HCT116 (cell line): ENCODE results near the gene TNF. TPM values are rescaled to one million over a fixed set of nuclear protein-coding genes. Genes with fewer than 3 reads are reported as not detected.

Experiments
- ATAC-seq: fragments of 200-7000 bp; cut with Tn5 transposase; 2 replicates; pipeline ENCODE4 v1.9.1; 2020; ENCODE audit warnings: mild to moderate bottlenecking, moderate library complexity
- BruUV-seq: library from RNA; stranded (reverse); fragments of 400-500 nt; replicated peaks from 2 replicates; lab custom pipeline; 2021; lab: Mats Ljungman, UMichigan
- CTCF ChIA-PET: fragments of 300-600 bp; sonication (Branson Sonifier 250); formaldehyde crosslinking; loops from one replicate; lab custom pipeline; 2021; ENCODE audit warnings: antibody characterized with exemption; lab: Charles Lee
- POLR2A ChIA-PET: fragments of 300-600, 350-600 bp; sonication (Branson Sonifier 250); formaldehyde crosslinking; loops from one replicate; lab custom pipeline; 2021; ENCODE audit warnings: antibody characterized with exemption; lab: Charles Lee
- RAD21 ChIA-PET, 2 experiments: fragments of 300-600 bp; sonication (Branson Sonifier 250); formaldehyde crosslinking; loops; one replicate each; lab custom pipeline; 2023; ENCODE audit warnings: low total read pairs in 2 of 2; ENCODE audit not compliant: uncharacterized antibody in 2 of 2, unreplicated experiment in 2 of 2, low non-redundant PET in 1 of 2; lab: Charles Lee
- DNase-seq: peaks from one replicate; pipeline ENCODE4 v3.0.0-alpha.2; 2010; ENCODE audit warnings: low read depth, low spot score
- H2AFZ ChIP-seq: fragments of 200-600 bp; shearing (Covaris generic), sonication (generic); 2 replicates; pipeline ENCODE4 v1.6.1; 2017; ENCODE audit warnings: low read depth, mixed run types, mixed read lengths, antibody characterized with exemption, low read length; ENCODE audit not compliant: poor library complexity, severe bottlenecking
- H3K27ac ChIP-seq: 2 replicates; pipeline ENCODE4 v1.5.1; 2012; ENCODE audit warnings: low read depth, low read length
- H3K27me3 ChIP-seq: fragments of 200-600 bp; sonication (generic); 2 replicates; pipeline ENCODE4 v1.6.1; 2016; ENCODE audit warnings: mixed run types, low read length, mixed read lengths; ENCODE audit not compliant: insufficient read depth
- H3K36me3 ChIP-seq, 2 experiments: fragments of 200-500 bp in 1 of 2; fragments of 200-600 bp in 1 of 2; sonication (Bioruptor generic) in 1 of 2; sonication (generic) in 1 of 2; 2 replicates each; pipeline versions ENCODE4 v1.5.1 to v1.6.1; 2014 to 2016; ENCODE audit warnings: low read length in 2 of 2, inconsistent platforms in 1 of 2, mixed read lengths in 1 of 2, mixed run types in 1 of 2; ENCODE audit not compliant: insufficient read depth in 2 of 2, control insufficient read depth in 1 of 2
- H3K4me1 ChIP-seq, 2 experiments: fragments of 200-600 bp in 1 of 2; sonication (generic) in 1 of 2; 2 replicates each; pipeline versions ENCODE4 v1.5.1 to v1.6.1; 2012 to 2017; ENCODE audit warnings: low read length in 2 of 2, inconsistent platforms in 1 of 2, mild to moderate bottlenecking in 1 of 2, mixed read lengths in 1 of 2, mixed run types in 1 of 2, moderate library complexity in 1 of 2; ENCODE audit not compliant: insufficient read depth in 2 of 2, control insufficient read depth in 1 of 2
- H3K4me2 ChIP-seq: fragments of 200-600 bp; sonication (generic); 2 replicates; pipeline ENCODE4 v1.6.1; 2017; ENCODE audit warnings: mixed run types, low read length, mixed read lengths
- H3K4me3 ChIP-seq, 2 experiments: fragments of 200-600 bp in 1 of 2; sonication (generic) in 1 of 2; replicated peaks in 1 of 2; 2 replicates each; pipeline ENCODE4 v1.5.1; 2011 to 2016; ENCODE audit warnings: low read length in 2 of 2, control low read depth in 1 of 2, low read depth in 1 of 2, mild to moderate bottlenecking in 1 of 2, mixed read lengths in 1 of 2, mixed run types in 1 of 2
- H3K79me2 ChIP-seq: fragments of 200-600 bp; sonication (generic); 2 replicates; pipeline ENCODE4 v1.6.1; 2017; ENCODE audit warnings: mild to moderate bottlenecking, mixed run types, low read length, moderate library complexity, mixed read lengths; ENCODE audit not compliant: insufficient read depth
- H3K9ac ChIP-seq: fragments of 200-600 bp; sonication (generic); 2 replicates; pipeline ENCODE4 v1.6.1; 2016; ENCODE audit warnings: low read length, mixed read lengths
- H3K9me2 ChIP-seq: fragments of 200-600 bp; sonication (generic), shearing (Covaris generic); 2 replicates; pipeline ENCODE4 v1.6.1; 2017; ENCODE audit warnings: mixed run types, mild to moderate bottlenecking, moderate library complexity; ENCODE audit not compliant: insufficient read depth
- H3K9me3 ChIP-seq, 2 experiments: fragments of 200-500 bp in 1 of 2; fragments of 200-600 bp in 1 of 2; sonication (Bioruptor generic) in 1 of 2; sonication (generic) in 1 of 2; 2 replicates each; pipeline ENCODE4 v1.6.1; 2014 to 2017; ENCODE audit warnings: low read length in 2 of 2, mixed read lengths in 2 of 2, inconsistent platforms in 1 of 2, low read depth in 1 of 2, mild to moderate bottlenecking in 1 of 2, mixed run types in 1 of 2, moderate library complexity in 1 of 2; ENCODE audit not compliant: control insufficient read depth in 1 of 2, insufficient read depth in 1 of 2
- H4K20me1 ChIP-seq: fragments of 200-600 bp; sonication (generic), shearing (Covaris generic); 2 replicates; pipeline ENCODE4 v1.6.1; 2017; ENCODE audit warnings: mixed run types, mild to moderate bottlenecking, moderate library complexity; ENCODE audit not compliant: insufficient read depth
- ELF1 ChIP-seq: IDR thresholded peaks from 2 replicates; pipeline ENCODE4 v1.6.1; 2012; ENCODE audit warnings: low read depth, borderline replicate concordance
- EZH2 ChIP-seq: fragments of 200-600 bp; sonication (generic); IDR thresholded peaks from 2 replicates; pipeline ENCODE4 v1.6.1; 2017; ENCODE audit warnings: antibody characterized with exemption, mixed run types
- intact Hi-C: fragments of 100-400 bp; cut with micrococcal nuclease; formaldehyde crosslinking; loops from 2 replicates; pipeline ENCODE4 v1.10.0; 2022
- total RNA-seq: library from RNA; stranded (reverse); gene quantifications from one replicate; pipeline ENCODE4 v1.2.1, GENCODE V29; 2021; ENCODE audit not compliant: unreplicated experiment

TNF gene
- total RNA-seq, 1 experiment from 2014 or later, result 0.59 TPM

DNA sequence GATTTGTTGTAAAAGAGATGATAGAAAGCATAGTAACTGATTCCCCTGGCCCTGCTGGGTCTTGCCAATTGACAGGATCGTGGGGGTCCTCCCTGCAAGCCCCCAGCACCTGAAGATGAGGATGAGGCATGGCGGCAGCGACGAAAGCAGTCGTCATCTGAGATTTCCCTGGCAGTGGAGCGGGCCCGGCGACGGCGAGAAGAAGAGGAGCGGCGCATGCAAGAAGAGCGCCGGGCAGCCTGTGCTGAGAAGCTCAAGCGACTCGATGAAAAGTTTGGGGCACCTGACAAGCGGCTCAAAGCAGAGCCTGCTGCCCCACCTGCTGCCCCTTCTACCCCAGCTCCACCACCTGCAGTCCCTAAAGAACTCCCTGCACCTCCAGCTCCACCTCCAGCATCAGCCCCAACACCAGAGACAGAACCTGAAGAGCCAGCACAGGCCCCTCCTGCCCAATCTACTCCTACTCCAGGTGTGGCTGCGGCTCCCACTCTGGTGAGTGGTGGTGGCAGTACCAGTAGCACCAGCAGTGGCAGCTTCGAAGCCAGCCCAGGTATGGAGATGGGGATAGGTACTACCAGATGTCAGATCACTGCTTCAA lies 52.4 kb downstream of the TNF start:
- H3K4me1 ChIP-seq, result no peaks in the 10 kb centered on the region; a peak in 1 of 4 replicates
- intact Hi-C loops, result no loop called here
- H3K36me3 ChIP-seq, result peaks cover 54 to 96% of the 10 kb centered on the region in 2 experiments
- no peak for DNase-seq
- no peak overlapping the region for H3K4me2 ChIP-seq
- ATAC-seq, result no peak
- H3K9ac ChIP-seq, result no peak overlapping the region
- H3K9me3 ChIP-seq, result no peaks in the 10 kb centered on the region
- H3K9me2 ChIP-seq, result no peaks in the 10 kb centered on the region
- no peak overlapping the region for H3K27ac ChIP-seq
- H3K79me2 ChIP-seq, result peaks cover 90% of the 10 kb centered on the region
- ChIA-PET POLR2A (no interaction called here), RAD21 (no interaction called here), CTCF (no interaction called here)
- no peaks in the 10 kb centered on the region for H3K27me3 ChIP-seq
- no TSS peak for BruUV-seq
- TF ChIP-seq ELF1 (no peak), EZH2 (no peak)
- H3K4me3 ChIP-seq, result no peak overlapping the region
- H4K20me1 ChIP-seq, result no peaks in the 10 kb centered on the region
- H2AFZ ChIP-seq, result no peak overlapping the region

Other genes starting within 250 kb of the TNF start
- gene HLA-B, start 218.4 kb upstream of the TNF start, total RNA-seq, result 381 TPM
- gene MICA, start 172.0 kb upstream of the TNF start, total RNA-seq, result 24.1 TPM
- gene MICB, start 77.4 kb upstream of the TNF start, total RNA-seq, result 21.7 TPM
- gene MCCD1, start 46.6 kb upstream of the TNF start, total RNA-seq, result not detected
- gene DDX39B, start 33.6 kb upstream of the TNF start, total RNA-seq, result 545 TPM
- 1.8 TPM for gene ATP6V1G2, start 29.0 kb upstream of the TNF start, total RNA-seq
- gene NFKBIL1, start 28.0 kb upstream of the TNF start, total RNA-seq, result 26.6 TPM
- 1.1 TPM for gene LTA, start 3.3 kb upstream of the TNF start, total RNA-seq
- 0.64 TPM for gene LTB, start 6.9 kb downstream of the TNF start, total RNA-seq
- gene LST1, start 10.7 kb downstream of the TNF start, total RNA-seq, result 0.69 TPM
- gene NCR3, start 17.4 kb downstream of the TNF start, total RNA-seq, result not detected
- not detected for gene AIF1, start 39.7 kb downstream of the TNF start, total RNA-seq
- gene PRRC2A, start 45.1 kb downstream of the TNF start, total RNA-seq, result 250 TPM
- gene BAG6, start 77.1 kb downstream of the TNF start, total RNA-seq, result 368 TPM
- 2.2 TPM for gene APOM, start 80.3 kb downstream of the TNF start, total RNA-seq
- gene C6orf47, start 85.2 kb downstream of the TNF start, total RNA-seq, result 13.4 TPM
- gene GPANK1, start 89.4 kb downstream of the TNF start, total RNA-seq, result 14.8 TPM
- gene CSNK2B, start 90.5 kb downstream of the TNF start, total RNA-seq, result 210 TPM
- 15.4 TPM for gene LY6G5B, start 94.4 kb downstream of the TNF start, total RNA-seq
- gene LY6G5C, start 105.5 kb downstream of the TNF start, total RNA-seq, result 1.7 TPM
- 32.4 TPM for gene ABHD16A, start 127.8 kb downstream of the TNF start, total RNA-seq
- not detected for gene LY6G6F, start 131.3 kb downstream of the TNF start, total RNA-seq
- not detected for gene LY6G6D, start 139.8 kb downstream of the TNF start, total RNA-seq
- gene LY6G6C, start 146.2 kb downstream of the TNF start, total RNA-seq, result 0.54 TPM
- gene MPIG6B, start 147.8 kb downstream of the TNF start, total RNA-seq, result 0.42 TPM
- gene DDAH2, start 153.7 kb downstream of the TNF start, total RNA-seq, result 43.4 TPM
- gene CLIC1, start 161.0 kb downstream of the TNF start, total RNA-seq, result 432 TPM
- 90.4 TPM for gene MSH5, start 164.4 kb downstream of the TNF start, total RNA-seq
- 18.2 TPM for gene SAPCD1, start 187.1 kb downstream of the TNF start, total RNA-seq
- gene VWA7, start 201.8 kb downstream of the TNF start, total RNA-seq, result 14.6 TPM
- 254 TPM for gene VARS1, start 220.2 kb downstream of the TNF start, total RNA-seq
- gene LSM2, start 231.4 kb downstream of the TNF start, total RNA-seq, result 89.7 TPM
- 0.12 TPM for gene HSPA1L, start 239.7 kb downstream of the TNF start, total RNA-seq
- 5.0 TPM for gene HSPA1A, start 240.0 kb downstream of the TNF start, total RNA-seq